Measurements from ENCODE around the gene SFMBT2. TPM values are rescaled to one million over a fixed set of nuclear protein-coding genes. Genes with fewer than 3 reads are reported as not detected.

SFMBT2 gene
- total and polyA plus RNA-seq, 2 of the 13 experiments (the other 11 are each of a cell fraction or from before 2014, with no cell fraction given): 0.01 to 0.02 TPM

- H3K79me2 ChIP-seq (ENCODE audit: insufficient read depth, low read length): no peaks in the 10 kb centered on the region
- no peak for DNase-seq (ENCODE audit: low spot score)
- ChIA-PET POLR2A (no interaction called here), CTCF (ENCODE audit: low intra/inter-chr PET ratio, low total read pairs) (no interaction called here)
- 29% methylated on average over 9 of the region's 9 CpGs for WGBS (ENCODE audit: low lambda C conversion rate)
- H3K27me3 ChIP-seq (ENCODE audit: control insufficient read depth in 1 of 2, insufficient read depth in 2 of 2, low read length in 2 of 2): peaks cover 0 to 4% of the 10 kb centered on the region in 2 experiments; a peak in 1 of 5 replicates
- no peaks in the 10 kb centered on the region for H4K20me1 ChIP-seq (ENCODE audit: insufficient read depth, low read length)
- no peak overlapping the region for H2AFZ ChIP-seq (ENCODE audit: low read length)
- H3K36me3 ChIP-seq (replicated peaks in 1 of 2; ENCODE audit: control insufficient read depth in 1 of 2, insufficient read depth in 2 of 2, low read length in 2 of 2): no peaks in the 10 kb centered on the region
- TF ChIP-seq PHF5A (CRISPR knock-in tag; IDR thresholded peaks at IDR 0.05; ENCODE audit: low read depth, unreplicated experiment): no peak
- no peak for TF ChIP-seq ZNF878 (CRISPR knock-in tag; IDR thresholded peaks at IDR 0.05)
- TF ChIP-seq POLR2A (IDR thresholded peaks at IDR 0.05; ENCODE audit: insufficient read depth in 1 of 2, low read depth in 2 of 2, low read length in 2 of 2): no peak
- no peak for TF ChIP-seq SNRNP70 (IDR thresholded peaks at IDR 0.05; ENCODE audit: low read depth, low read length)
- TF ChIP-seq ZBTB25 (CRISPR knock-in tag; IDR thresholded peaks at IDR 0.05): no peak
- TF ChIP-seq MIER3 (CRISPR knock-in tag; IDR thresholded peaks at IDR 0.05; ENCODE audit: borderline replicate concordance): no peak
- no peak for TF ChIP-seq NPAS2 (CRISPR knock-in tag; IDR thresholded peaks at IDR 0.05; ENCODE audit: borderline replicate concordance)
- no peak for TF ChIP-seq ZNF704 (CRISPR knock-in tag; IDR thresholded peaks at IDR 0.05; ENCODE audit: borderline replicate concordance)
- TF ChIP-seq KAT2B (IDR thresholded peaks at IDR 0.05; ENCODE audit: borderline replicate concordance, low read depth, low read length): no peak
- no peak for TF ChIP-seq ZNF660 (CRISPR knock-in tag; IDR thresholded peaks at IDR 0.05; ENCODE audit: borderline replicate concordance, low read depth)
- no peak for TF ChIP-seq ZNF691 (CRISPR knock-in tag; IDR thresholded peaks at IDR 0.05; ENCODE audit: borderline replicate concordance, low read depth)
- intact Hi-C loops (cut with micrococcal nuclease; ENCODE audit: unreplicated experiment): no loop called here
- no peak overlapping the region for H3K27ac ChIP-seq (ENCODE audit: extremely low read length, insufficient read depth, low read length)
- H3K4me1 ChIP-seq (ENCODE audit: insufficient read depth, low read length): no peaks in the 10 kb centered on the region
- no peak overlapping the region for H3K4me2 ChIP-seq (ENCODE audit: low read depth, low read length)
- H3K9ac ChIP-seq (ENCODE audit: insufficient read depth, low read depth, low read length): no peak overlapping the region
- no peaks in the 10 kb centered on the region for H3K9me3 ChIP-seq (ENCODE audit: low read length)
- no peak overlapping the region for H3K4me3 ChIP-seq (replicated peaks in 1 of 3; ENCODE audit: insufficient read depth in 1 of 3, low read depth in 2 of 3, low read length in 3 of 3)
- BruUV-seq (replicated peaks): no TSS peak
- in situ Hi-C loops (cut with HindIII; ENCODE audit: extremely low pct_ligation_motif_present, low pct_unique_long_range_greater_than_20kb): no loop called here
- no peak for ATAC-seq
- FAIRE-seq: no peak
Measured at GRCh38 chr10:7318836-7319235, 92.0 kb downstream of the SFMBT2 start.

All from HepG2 (cell line).